ENCODE data around the gene WBP1. TPM values are rescaled to one million over a fixed set of nuclear protein-coding genes. Genes with fewer than 3 reads are reported as not detected.

The WBP1 gene
- total and polyA plus RNA-seq, 2 experiments from 2014 or later: 66.5 to 87.5 TPM

DNA sequence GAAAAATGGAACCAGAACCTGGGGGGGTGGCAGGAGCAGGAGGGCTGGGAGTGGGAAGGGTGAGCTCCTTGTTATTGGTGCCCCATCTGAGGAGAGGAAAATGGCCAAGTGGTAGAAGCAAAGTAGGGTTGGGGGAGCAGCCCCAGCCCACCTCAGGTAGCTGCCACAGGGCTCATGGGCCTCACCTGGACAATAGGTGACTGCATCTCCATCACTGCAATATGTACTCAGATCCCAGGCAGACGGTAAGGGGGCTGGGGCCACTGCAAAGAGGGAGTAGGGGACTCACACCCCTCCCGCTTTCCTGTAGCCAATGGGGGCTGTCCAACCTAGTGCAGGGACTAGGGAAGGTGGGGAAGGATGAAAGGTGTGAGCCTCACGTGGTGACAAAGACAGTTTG, 41.0 kb upstream of the WBP1 start:
- Histone ChIP-seq H3K27me3 (no peaks in the 10 kb centered on the region), H3K4me1 (ENCODE audit: insufficient read depth) (peaks cover 4% of the 10 kb centered on the region), H3K9me3 (ENCODE audit: low read depth) (no peaks in the 10 kb centered on the region), H4K20me1 (ENCODE audit: insufficient read depth, poor library complexity, severe bottlenecking) (no peaks in the 10 kb centered on the region), H3K9me2 (replicated peaks; ENCODE audit: insufficient read depth) (no peaks in the 10 kb centered on the region), H3K79me2 (no peaks in the 10 kb centered on the region), H3K27ac (no peak overlapping the region), H3K4me3 (no peak overlapping the region), H3K4me2 (no peak overlapping the region), H2AFZ (no peak overlapping the region), H3K36me3 (replicated peaks; ENCODE audit: insufficient read depth, low read depth) (no peaks in the 10 kb centered on the region)
- 64% methylated on average over 3 of the region's 3 CpGs for whole genome bisulfite sequencing (ENCODE audit: low lambda C conversion rate, missing lambda C conversion rate)
- TF ChIP-seq EZH2phosphoT487 (IDR thresholded peaks at IDR 0.05; ENCODE audit: low read depth, severe bottlenecking, unreplicated experiment): no peak
- no peak for TF ChIP-seq EZH2 (IDR thresholded peaks at IDR 0.05; ENCODE audit: borderline replicate concordance)
- TF ChIP-seq, protein P1, sequence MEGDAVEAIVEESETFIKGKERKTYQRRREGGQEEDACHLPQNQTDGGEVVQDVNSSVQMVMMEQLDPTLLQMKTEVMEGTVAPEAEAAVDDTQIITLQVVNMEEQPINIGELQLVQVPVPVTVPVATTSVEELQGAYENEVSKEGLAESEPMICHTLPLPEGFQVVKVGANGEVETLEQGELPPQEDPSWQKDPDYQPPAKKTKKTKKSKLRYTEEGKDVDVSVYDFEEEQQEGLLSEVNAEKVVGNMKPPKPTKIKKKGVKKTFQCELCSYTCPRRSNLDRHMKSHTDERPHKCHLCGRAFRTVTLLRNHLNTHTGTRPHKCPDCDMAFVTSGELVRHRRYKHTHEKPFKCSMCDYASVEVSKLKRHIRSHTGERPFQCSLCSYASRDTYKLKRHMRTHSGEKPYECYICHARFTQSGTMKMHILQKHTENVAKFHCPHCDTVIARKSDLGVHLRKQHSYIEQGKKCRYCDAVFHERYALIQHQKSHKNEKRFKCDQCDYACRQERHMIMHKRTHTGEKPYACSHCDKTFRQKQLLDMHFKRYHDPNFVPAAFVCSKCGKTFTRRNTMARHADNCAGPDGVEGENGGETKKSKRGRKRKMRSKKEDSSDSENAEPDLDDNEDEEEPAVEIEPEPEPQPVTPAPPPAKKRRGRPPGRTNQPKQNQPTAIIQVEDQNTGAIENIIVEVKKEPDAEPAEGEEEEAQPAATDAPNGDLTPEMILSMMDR (IDR thresholded peaks at IDR 0.05; ENCODE audit: poor library complexity): no peak
- no peak for DNase-seq (ENCODE audit: low spot score)

DNA sequence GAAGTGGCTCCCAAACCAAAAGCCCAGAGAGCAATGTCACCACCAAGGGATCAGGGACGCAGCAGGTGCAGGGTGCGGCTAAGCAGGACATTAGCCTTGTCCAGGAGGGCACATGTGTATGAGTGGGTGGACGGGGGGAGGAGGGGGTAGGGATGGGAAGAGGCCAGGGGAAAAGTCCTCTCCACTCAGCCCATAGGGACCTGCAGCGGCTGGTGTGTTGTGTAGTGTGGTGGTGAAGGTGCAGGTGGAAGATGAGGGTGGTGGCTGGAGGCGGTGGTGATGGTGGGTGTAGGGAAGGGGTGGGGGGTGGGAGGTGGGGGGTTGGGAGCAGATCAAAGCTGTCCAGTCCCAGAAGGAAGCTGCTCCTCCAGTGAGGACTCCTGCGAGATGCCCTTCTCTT, 40.5 kb upstream of the WBP1 start:
- H2AFZ ChIP-seq: no peak overlapping the region
- H3K4me3 ChIP-seq: no peak overlapping the region
- H3K27ac ChIP-seq: no peak overlapping the region
- H3K9me2 ChIP-seq (replicated peaks; ENCODE audit: insufficient read depth): no peaks in the 10 kb centered on the region
- no peaks in the 10 kb centered on the region for H3K9me3 ChIP-seq (ENCODE audit: low read depth)
- no peaks in the 10 kb centered on the region for H3K27me3 ChIP-seq
- H3K4me2 ChIP-seq: no peak overlapping the region
- H3K4me1 ChIP-seq (ENCODE audit: insufficient read depth): peaks cover 4% of the 10 kb centered on the region
- DNase-seq (ENCODE audit: low spot score): no peak
- WGBS (ENCODE audit: low lambda C conversion rate, missing lambda C conversion rate): 56% methylated on average over 3 of the region's 6 CpGs
- H4K20me1 ChIP-seq (ENCODE audit: insufficient read depth, poor library complexity, severe bottlenecking): no peaks in the 10 kb centered on the region
- no peaks in the 10 kb centered on the region for H3K79me2 ChIP-seq
- no peaks in the 10 kb centered on the region for H3K36me3 ChIP-seq (replicated peaks; ENCODE audit: insufficient read depth, low read depth)
- TF ChIP-seq EZH2phosphoT487 (IDR thresholded peaks at IDR 0.05; ENCODE audit: low read depth, severe bottlenecking, unreplicated experiment): no peak
- TF ChIP-seq, protein P1 (IDR thresholded peaks at IDR 0.05; ENCODE audit: poor library complexity): no peak
- no peak for TF ChIP-seq EZH2 (IDR thresholded peaks at IDR 0.05; ENCODE audit: borderline replicate concordance)

DNA sequence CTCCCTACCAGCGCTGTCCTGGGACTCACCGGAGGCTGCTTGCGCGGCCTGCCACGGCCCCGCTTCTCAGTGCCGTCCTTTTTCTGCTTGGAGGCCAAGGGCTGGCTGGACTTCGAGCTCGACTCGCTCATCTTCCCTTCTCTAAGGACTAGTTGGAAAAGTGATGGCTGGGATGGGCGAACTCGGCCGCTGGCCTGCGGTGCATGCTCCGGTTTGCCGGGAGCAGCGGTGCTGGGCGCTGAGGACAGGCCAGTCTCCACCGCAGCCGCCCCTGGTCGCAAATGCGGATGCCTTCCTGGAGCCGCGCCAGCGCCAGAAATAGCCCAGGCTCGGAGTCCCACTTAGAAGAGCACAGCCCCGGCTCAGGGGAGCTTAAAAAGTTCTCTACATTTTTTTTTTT, 39.9 kb upstream of the WBP1 start:
- no peak for DNase-seq (ENCODE audit: low spot score)
- Histone ChIP-seq H3K36me3 (replicated peaks; ENCODE audit: insufficient read depth, low read depth) (no peaks in the 10 kb centered on the region), H3K4me2 (no peak overlapping the region), H3K9me2 (replicated peaks; ENCODE audit: insufficient read depth) (no peaks in the 10 kb centered on the region), H3K9me3 (ENCODE audit: low read depth) (no peaks in the 10 kb centered on the region), H3K27ac (no peak overlapping the region), H3K27me3 (no peaks in the 10 kb centered on the region), H4K20me1 (ENCODE audit: insufficient read depth, poor library complexity, severe bottlenecking) (no peaks in the 10 kb centered on the region), H3K4me1 (ENCODE audit: insufficient read depth) (peaks cover 4% of the 10 kb centered on the region), H3K79me2 (no peaks in the 10 kb centered on the region), H3K4me3 (no peak overlapping the region), H2AFZ (no peak overlapping the region)
- WGBS (ENCODE audit: low lambda C conversion rate, missing lambda C conversion rate): 93% methylated on average over 27 of the region's 27 CpGs
- TF ChIP-seq, protein P1 (IDR thresholded peaks at IDR 0.05; ENCODE audit: poor library complexity): no peak
- no peak for TF ChIP-seq EZH2 (IDR thresholded peaks at IDR 0.05; ENCODE audit: borderline replicate concordance)

DNA sequence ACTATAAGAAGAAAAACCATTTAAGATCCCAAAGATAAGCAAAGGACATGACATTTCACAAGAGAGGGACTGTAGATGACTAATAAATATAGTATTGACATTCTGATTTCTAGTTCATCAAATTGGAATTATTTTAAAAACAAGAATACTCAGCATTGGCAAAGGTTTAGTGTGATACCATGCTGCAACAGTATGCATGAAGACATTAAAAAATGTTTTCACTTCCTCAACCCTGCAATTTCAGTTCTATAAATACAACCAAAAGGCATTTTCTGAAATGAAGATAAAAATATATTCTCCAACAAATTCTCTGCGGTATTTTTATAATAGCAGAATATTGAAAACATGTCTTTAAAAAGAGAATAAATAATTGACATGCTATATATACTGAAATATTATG, 38.9 kb upstream of the WBP1 start:
- H3K36me3 ChIP-seq (replicated peaks; ENCODE audit: insufficient read depth, low read depth): no peaks in the 10 kb centered on the region
- 91% methylated on average over 1 of the region's 1 CpG for WGBS (ENCODE audit: low lambda C conversion rate, missing lambda C conversion rate)
- TF ChIP-seq EZH2phosphoT487 (IDR thresholded peaks at IDR 0.05; ENCODE audit: low read depth, severe bottlenecking, unreplicated experiment) (no peak), EZH2 (IDR thresholded peaks at IDR 0.05; ENCODE audit: borderline replicate concordance) (no peak)
- TF ChIP-seq, protein P1 (IDR thresholded peaks at IDR 0.05; ENCODE audit: poor library complexity): no peak
- DNase-seq (ENCODE audit: low spot score): no peak
- H3K9me2 ChIP-seq (replicated peaks; ENCODE audit: insufficient read depth): no peaks in the 10 kb centered on the region
- no peaks in the 10 kb centered on the region for H3K79me2 ChIP-seq
- no peak overlapping the region for H3K27ac ChIP-seq
- no peaks in the 10 kb centered on the region for H3K9me3 ChIP-seq (ENCODE audit: low read depth)
- H2AFZ ChIP-seq: no peak overlapping the region
- H3K4me3 ChIP-seq: no peak overlapping the region
- H4K20me1 ChIP-seq (ENCODE audit: insufficient read depth, poor library complexity, severe bottlenecking): no peaks in the 10 kb centered on the region
- H3K4me1 ChIP-seq (ENCODE audit: insufficient read depth): peaks cover 4% of the 10 kb centered on the region
- H3K4me2 ChIP-seq: no peak overlapping the region
- no peaks in the 10 kb centered on the region for H3K27me3 ChIP-seq
